Right ventricle myocardium inferior (tissue), 1 donor: Measurements from ENCODE around the gene PGAM5. TPM values are rescaled to one million over a fixed set of nuclear protein-coding genes. Genes with fewer than 3 reads are reported as not detected.
"Not testable (repeated sequence)": the region's sequence is repeated elsewhere in the genome, so short reads cannot be mapped to it uniquely, and the experiment has no call there.

Experiments used
- ATAC-seq: fragments of 200-7000 bp; cut with Tn5 transposase; one replicate; pipeline ENCODE4 v1.9.1; 2020; ENCODE audit warnings: mild to moderate bottlenecking, moderate library complexity
- DNase-seq: peaks from one replicate; pipeline ENCODE4 v3.0.0; 2021; ENCODE audit errors: missing footprints
- intact Hi-C: fragments of 100-400 bp; cut with DNase I; formaldehyde crosslinking; loops from one replicate; pipeline ENCODE4 v1.11.0; 2022
- total RNA-seq: library from RNA; stranded (reverse); fragmentation: NEBNext Ultra II Directional; extraction: Animal tissue kit (Norgen Biotek cat#: 25700); gene quantifications from one replicate; pipeline ENCODE4 v1.2.1, GENCODE V29; 2021
- donor health status: DM: no; HTN: yes; CAD: no; lungs with severe emphysema.

PGAM5 gene
- total RNA-seq, 1 donor from 2014 or later: 34.1 TPM

GRCh38 chr12:132736913-132737312 lies 26.3 kb downstream of the PGAM5 start:
- ATAC-seq (no peak), DNase-seq (no peak)
- intact Hi-C loops: no loop called here

- intact Hi-C loops: no loop called here
- peak; percentile 49 for ATAC-seq
- DNase-seq: no peak
Observed at GRCh38 chr12:132739600-132740312, 29.1 kb downstream of the PGAM5 start.

GRCh38 chr12:132740313-132740646 lies 29.6 kb downstream of the PGAM5 start:
- no peak for DNase-seq
- intact Hi-C loops: no loop called here
- peak; percentile 65 for ATAC-seq

GRCh38 chr12:132740652-132741051 lies 30.0 kb downstream of the PGAM5 start:
- ATAC-seq (peak; percentile 68), DNase-seq (no peak)
- intact Hi-C loops: no loop called here

- intact Hi-C loops: no loop called here
- ATAC-seq (no peak), DNase-seq (no peak)
Observed at GRCh38 chr12:132741620-132742019, 31.0 kb downstream of the PGAM5 start.

GRCh38 chr12:132743831-132744230 lies 33.2 kb downstream of the PGAM5 start:
- no peak for ATAC-seq
- intact Hi-C loops: no loop called here
- no peak for DNase-seq

GRCh38 chr12:132746613-132747012 lies 36.0 kb downstream of the PGAM5 start:
- no peak for DNase-seq
- intact Hi-C loops: no loop called here
- ATAC-seq: no peak

- DNase-seq (no peak), ATAC-seq (no peak)
- intact Hi-C loops: no loop called here
Observed at GRCh38 chr12:132747395-132747794, 36.8 kb downstream of the PGAM5 start.

- intact Hi-C loops: no loop called here
- no peak for DNase-seq
- no peak for ATAC-seq
Observed at GRCh38 chr12:132747896-132748295, 37.3 kb downstream of the PGAM5 start.

- ATAC-seq (no peak), DNase-seq (no peak)
- intact Hi-C loops: no loop called here
Observed at GRCh38 chr12:132748319-132748718, 37.7 kb downstream of the PGAM5 start.

- ATAC-seq, DNase-seq, intact Hi-C loops: not testable (repeated sequence)
Observed at GRCh38 chr12:132753670-132754069, 43.0 kb downstream of the PGAM5 start.

- intact Hi-C loops: no loop called here
- ATAC-seq: no peak
- no peak for DNase-seq
Observed at GRCh38 chr12:132754160-132754932, 43.7 kb downstream of the PGAM5 start.

GRCh38 chr12:132758825-132759224 lies 48.2 kb downstream of the PGAM5 start:
- intact Hi-C loops, ATAC-seq, DNase-seq: not testable (repeated sequence)

- DNase-seq (no peak), ATAC-seq (no peak)
- intact Hi-C loops: no loop called here
Observed at GRCh38 chr12:132759359-132759758, 48.7 kb downstream of the PGAM5 start.

GRCh38 chr12:132761032-132761920 lies 50.6 kb downstream of the PGAM5 start, which contains the start of gene ANKLE2:
Gene ANKLE2 (minus strand): TSS chr12:132761832. CDS start chr12:132761798, 34 bp downstream.
- DNase-seq: peak; percentile 82
- intact Hi-C loops: loop anchor here (5.0 kb wide), 1 partner anchor 146 kb away; no protein-coding TSS in a partner anchor
- ATAC-seq: peak; percentile 33

- ATAC-seq (peak; percentile 97), DNase-seq (peak; percentile 94)
- intact Hi-C loops: loop anchor here (5.0 kb wide), 1 partner anchor 145 kb away; no protein-coding TSS in a partner anchor
Observed at GRCh38 chr12:132761921-132762583, 51.4 kb downstream of the PGAM5 start.

GRCh38 chr12:132764231-132764630 lies 53.6 kb downstream of the PGAM5 start:
- ATAC-seq (no peak), DNase-seq (no peak)
- intact Hi-C loops: loop anchor here (5.0 kb wide), 1 partner anchor 143 kb away; no protein-coding TSS in a partner anchor

GRCh38 chr12:132765361-132765760 lies 54.7 kb downstream of the PGAM5 start:
- ATAC-seq (no peak), DNase-seq (no peak)
- intact Hi-C loops: loop anchor here (5.0 kb wide), 2 partner anchors 78 to 122 kb away; partner anchors contain the start of genes CHFR, POLE and PXMP2
